GM15510 (cell line): ENCODE data around the gene DDO.

Experiments used
- POLR2A ChIP-seq: IDR thresholded peaks from 3 replicates; pipeline ENCODE4 v1.6.1; 2011; ENCODE audit warnings: borderline replicate concordance; ENCODE audit not compliant: insufficient read length; ENCODE audit errors: extremely low read depth

The DDO gene

GRCh38 chr6:110399219-110400071 is 15.9 kb downstream of the DDO start:
- TF ChIP-seq POLR2A: no peak

GRCh38 chr6:110398778-110399177 is 16.6 kb downstream of the DDO start:
- TF ChIP-seq POLR2A: no peak

GRCh38 chr6:110395221-110395620 is 20.2 kb downstream of the DDO start:
- no peak for TF ChIP-seq POLR2A

- no peak for TF ChIP-seq POLR2A
Observed at GRCh38 chr6:110394409-110394808, 21.0 kb downstream of the DDO start.

- no peak for TF ChIP-seq POLR2A
Observed at GRCh38 chr6:110392727-110393126, 22.6 kb downstream of the DDO start.

- TF ChIP-seq POLR2A: no peak
Observed at GRCh38 chr6:110390404-110390803, 25.0 kb downstream of the DDO start.

- TF ChIP-seq POLR2A: no peak
Observed at GRCh38 chr6:110389689-110390382, 25.5 kb downstream of the DDO start.

GRCh38 chr6:110387986-110388385 is 27.4 kb downstream of the DDO start:
- no peak for TF ChIP-seq POLR2A

GRCh38 chr6:110385458-110385863 is 29.9 kb downstream of the DDO start:
- no peak for TF ChIP-seq POLR2A

- TF ChIP-seq POLR2A: no peak
Observed at GRCh38 chr6:110378552-110378951, 36.8 kb downstream of the DDO start.

GRCh38 chr6:110369066-110369465 is 46.3 kb downstream of the DDO start:
- no peak for TF ChIP-seq POLR2A

GRCh38 chr6:110368284-110368683 is 47.1 kb downstream of the DDO start:
- TF ChIP-seq POLR2A: no peak

- no peak for TF ChIP-seq POLR2A
Observed at GRCh38 chr6:110367825-110368224, 47.5 kb downstream of the DDO start.

- no peak for TF ChIP-seq POLR2A
Observed at GRCh38 chr6:110366975-110367374, 48.4 kb downstream of the DDO start.

- no peak for TF ChIP-seq POLR2A
Observed at GRCh38 chr6:110366256-110366655, 49.1 kb downstream of the DDO start.
